Prostate gland (tissue), 2 donors: ENCODE results near the gene PEX7. TPM values are rescaled to one million over a fixed set of nuclear protein-coding genes. Genes with fewer than 3 reads are reported as not detected.

Source experiments
- DNase-seq: peaks from one replicate; pipeline ENCODE4 v3.0.0-alpha.2; 2019; ENCODE audit warnings: low spot score
- H3K27ac ChIP-seq, 2 donors: fragments of 200-600 bp; sonication (generic); 2 replicates each; pipeline ENCODE4 v1.5.1; 2017 to 2019
- H3K27me3 ChIP-seq: fragments of 200-600 bp; sonication (generic); replicated peaks from 2 replicates; pipeline ENCODE4 v1.5.1; 2019; ENCODE audit not compliant: insufficient read depth
- H3K36me3 ChIP-seq, 2 donors: fragments of 200-600 bp; sonication (generic); 1 replicate in 1 of 2; 2 replicates in 1 of 2; pipeline versions ENCODE4 v1.5.1 to v1.8.1; 2017 to 2019
- H3K4me1 ChIP-seq: fragments of 200-600 bp; sonication (generic); replicated peaks from 2 replicates; pipeline ENCODE4 v1.5.1; 2019
- H3K4me3 ChIP-seq, 2 donors: fragments of 200-600 bp; sonication (generic); 2 replicates each; pipeline ENCODE4 v1.5.1; 2017 to 2019
- H3K9me3 ChIP-seq: fragments of 200-600 bp; sonication (generic); 2 replicates; pipeline ENCODE4 v1.5.1; 2017
- CTCF ChIP-seq, 4 experiments: fragments of 200-600 bp in 2 of 4; fragments of 450-650 bp in 2 of 4; sonication (generic) in 2 of 4; IDR thresholded peaks; 1 replicate in 3 of 4; 2 replicates in 1 of 4; pipeline ENCODE4 v1.5.1; 2016 to 2019; ENCODE audit warnings: antibody characterized with exemption in 4 of 4, mild to moderate bottlenecking in 2 of 4, moderate library complexity in 2 of 4
- POLR2A ChIP-seq: fragments of 450-650 bp; IDR thresholded peaks from one replicate; pipeline ENCODE4 v1.6.1; 2016; ENCODE audit warnings: antibody characterized with exemption, mild to moderate bottlenecking
- POLR2AphosphoS5 ChIP-seq: sonication (generic); formaldehyde crosslinking; IDR thresholded peaks from one replicate; pipeline ENCODE4 v1.6.1; 2017; ENCODE audit warnings: antibody characterized with exemption
- WGBS: methylation state at CpG from one replicate; pipeline ENCODE4 v1.1.5; 2018; 5-methylcytosine and 5-hydroxymethylcytosine counted together
- intact Hi-C: fragments of 100-400 bp; cut with DNase I; formaldehyde crosslinking; loops from one replicate; pipeline ENCODE4 v1.14.2; 2022
- total RNA-seq, 2 donors: library from RNA; depleted of rRNA; stranded (reverse); fragments of >200 nt; gene quantifications; one replicate each; pipeline ENCODE4 v1.1.0, GENCODE V29; 2016

Gene PEX7
- total RNA-seq, 2 donors from 2014 or later: 15.4 to 27.6 TPM

DNA sequence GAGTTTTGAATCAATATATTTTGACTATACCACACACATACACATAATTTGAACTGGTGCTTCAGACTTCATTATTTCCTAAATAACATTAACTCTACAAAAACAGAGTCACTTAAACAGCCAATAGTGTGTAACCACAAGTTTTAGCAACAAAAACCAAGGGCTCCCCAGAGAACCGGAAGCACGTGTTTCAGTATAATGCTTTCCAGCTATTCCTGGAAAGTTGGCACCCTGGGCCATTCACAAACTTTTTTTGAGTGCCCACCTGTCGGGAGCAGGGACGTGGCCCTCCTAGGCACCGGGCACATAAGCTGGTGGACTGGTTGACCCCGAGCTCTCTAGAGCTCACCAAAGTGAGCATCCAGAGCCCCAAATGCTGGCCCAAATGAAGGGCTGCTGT lies 97.8 kb downstream of the PEX7 start:
- intact Hi-C loops: no loop called here
- Histone ChIP-seq H3K9me3 (no peaks in the 10 kb centered on the region), H3K4me3 (no peak overlapping the region), H3K4me1 (peaks cover 11% of the 10 kb centered on the region), H3K27ac (no peak overlapping the region), H3K27me3 (peaks cover 16% of the 10 kb centered on the region), H3K36me3 (no peaks in the 10 kb centered on the region)
- no peak for DNase-seq
- TF ChIP-seq POLR2A (no peak), POLR2AphosphoS5 (no peak), CTCF (IDR thresholded peaks at IDR 0.05) (no peak)
- 57% methylated on average over 6 of the region's 6 CpGs for WGBS

DNA sequence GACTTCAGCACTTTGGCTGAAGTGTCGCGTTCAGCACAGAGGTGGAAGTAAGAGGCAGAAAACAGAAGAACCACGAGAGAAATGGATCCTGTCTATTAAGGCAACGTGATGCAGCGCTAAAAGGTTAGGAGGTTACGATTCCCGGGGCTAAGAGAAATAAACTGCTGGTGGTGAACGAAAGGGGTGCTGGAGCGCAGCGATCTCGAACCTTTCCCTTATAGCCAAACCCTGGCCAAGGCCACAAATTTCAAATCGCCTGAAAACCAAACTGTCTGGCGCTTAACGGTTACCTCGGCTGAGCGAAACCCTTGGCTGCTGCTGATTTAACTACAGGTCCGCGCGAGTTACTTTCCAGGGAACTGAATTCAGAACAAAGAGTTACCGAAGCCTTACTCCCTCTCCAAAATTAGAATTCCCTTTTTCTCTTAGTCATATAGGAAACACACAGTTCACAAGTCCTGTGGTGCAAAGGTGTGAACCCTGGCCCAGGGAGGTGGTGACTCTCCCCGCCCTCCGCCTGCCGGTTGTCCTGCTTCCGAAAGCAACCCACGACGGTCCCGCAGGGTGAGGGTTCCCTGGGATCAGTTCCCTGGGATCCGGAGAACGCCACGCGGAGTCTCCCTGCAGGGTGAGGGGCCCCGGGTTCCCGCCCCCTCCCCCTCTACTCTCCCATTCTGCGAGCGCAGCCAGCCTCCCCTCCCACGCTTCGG lies 98.4 kb downstream of the PEX7 start:
- no peak overlapping the region for H3K27ac ChIP-seq
- H3K4me1 ChIP-seq: peaks cover 11% of the 10 kb centered on the region
- no peaks in the 10 kb centered on the region for H3K9me3 ChIP-seq
- 5% methylated on average over 36 of the region's 37 CpGs for WGBS
- no peak for DNase-seq
- TF ChIP-seq CTCF (IDR thresholded peaks at IDR 0.05) (no peak), POLR2A (no peak), POLR2AphosphoS5 (no peak)
- H3K27me3 ChIP-seq: peaks cover 16% of the 10 kb centered on the region
- H3K4me3 ChIP-seq: peak overlapping the region; percentile 27 to 35
- no peaks in the 10 kb centered on the region for H3K36me3 ChIP-seq
- intact Hi-C loops: no loop called here

DNA sequence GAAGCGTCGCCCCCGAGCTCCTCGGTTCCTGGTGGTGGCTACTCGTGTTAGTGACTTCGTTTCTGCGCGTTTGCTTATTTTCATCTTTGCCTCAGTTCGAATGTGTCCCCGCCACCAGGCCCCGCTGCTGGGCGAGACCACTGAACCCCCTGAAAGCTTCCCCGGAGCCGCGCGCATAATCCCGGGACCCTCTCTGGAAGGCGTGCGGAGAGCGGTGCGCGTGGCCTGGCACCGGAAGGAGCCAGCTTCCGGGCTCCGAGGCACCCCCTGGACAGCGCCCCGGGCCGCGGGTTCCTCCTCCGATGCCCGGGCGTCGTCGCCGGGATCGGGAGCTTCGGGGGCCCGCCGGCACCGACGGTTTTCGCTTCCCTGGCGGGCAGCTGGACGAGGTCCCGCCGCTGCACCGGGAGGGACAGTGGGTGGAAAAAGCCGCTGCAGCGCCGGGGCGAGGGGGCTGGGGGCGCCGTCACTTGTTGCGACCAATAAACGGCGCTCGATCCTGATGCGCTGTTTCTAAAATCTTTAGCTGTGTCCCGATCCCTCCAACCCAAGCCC lies 99.1 kb downstream of the PEX7 start:
- intact Hi-C loops: no loop called here
- H3K4me1 ChIP-seq: peaks cover 11% of the 10 kb centered on the region
- TF ChIP-seq POLR2AphosphoS5: no peak
- H3K36me3 ChIP-seq: no peaks in the 10 kb centered on the region
- DNase-seq: no peak
- no peak overlapping the region for H3K27ac ChIP-seq
- H3K9me3 ChIP-seq: no peaks in the 10 kb centered on the region
- peaks cover 16% of the 10 kb centered on the region for H3K27me3 ChIP-seq
- peak overlapping the region; percentile 27 to 35 for H3K4me3 ChIP-seq
- 1% methylated on average over 44 of the region's 59 CpGs for WGBS

DNA sequence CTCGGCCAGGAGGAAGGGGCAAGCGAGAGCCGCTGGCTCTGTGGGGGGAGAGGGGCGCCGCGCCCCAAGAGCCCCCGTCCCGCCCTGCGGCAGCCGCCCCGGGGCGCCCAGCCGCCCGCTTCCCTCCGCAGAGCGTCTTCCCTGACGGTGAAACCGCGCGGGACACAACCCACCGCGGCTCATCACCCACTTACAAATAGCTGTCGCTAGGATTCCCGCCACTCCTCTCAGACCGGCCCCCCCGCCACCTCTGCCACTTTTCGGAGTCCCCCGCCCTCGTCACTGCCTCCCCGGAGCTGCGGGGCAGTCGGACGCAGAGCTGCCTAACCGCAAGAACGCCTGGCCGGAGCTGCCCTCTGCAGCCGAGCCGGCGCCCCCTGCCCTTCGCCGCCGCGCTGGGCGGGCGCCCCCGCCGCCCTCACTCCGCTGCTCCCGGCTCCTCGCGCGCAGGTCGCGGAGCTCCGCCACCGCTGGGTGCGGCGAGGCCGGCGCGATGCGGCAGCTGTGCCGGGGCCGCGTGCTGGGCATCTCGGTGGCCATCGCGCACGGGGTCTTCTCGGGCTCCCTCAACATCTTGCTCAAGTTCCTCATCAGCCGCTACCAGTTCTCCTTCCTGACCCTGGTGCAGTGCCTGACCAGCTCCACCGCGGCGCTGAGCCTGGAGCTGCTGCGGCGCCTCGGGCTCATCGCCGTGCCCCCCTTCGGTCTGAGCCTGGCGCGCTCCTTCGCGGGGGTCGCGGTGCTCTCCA lies 99.7 kb downstream of the PEX7 start, which contains the start of gene SLC35D3:
Gene SLC35D3 (plus strand): TSS at position 366 of the 749 bp plus-strand sequence. CDS start 128 bp downstream, at position 494.
- under 1% methylated on average over 62 of the region's 86 CpGs for WGBS
- peak within 1 kb of the TSS; percentile 27 to 35 for H3K4me3 ChIP-seq

More for the DNA sequence above, 99.7 kb downstream of the PEX7 start, which contains the start of gene SLC35D3:
- no peak within 1 kb of the TSS for H3K27ac ChIP-seq
- TF ChIP-seq POLR2AphosphoS5: no peak
- TF ChIP-seq POLR2A: no peak
- TF ChIP-seq CTCF (IDR thresholded peaks at IDR 0.05): no peak
- no peaks in the 10 kb centered on the region for H3K36me3 ChIP-seq
- intact Hi-C loops: no loop called here
- H3K27me3 ChIP-seq: peaks cover 16% of the 10 kb centered on the region
- H3K4me1 ChIP-seq: peaks cover 11% of the 10 kb centered on the region
- no peaks in the 10 kb centered on the region for H3K9me3 ChIP-seq
- DNase-seq: no peak
